Superior temporal gyrus (tissue), 1 donor: ENCODE data around the gene RIOX2.

Source experiments
- DNase-seq: peaks from one replicate; pipeline ENCODE4 v3.0.0-alpha.2; 2016; ENCODE audit errors: extremely low spot score

RIOX2 gene

DNA sequence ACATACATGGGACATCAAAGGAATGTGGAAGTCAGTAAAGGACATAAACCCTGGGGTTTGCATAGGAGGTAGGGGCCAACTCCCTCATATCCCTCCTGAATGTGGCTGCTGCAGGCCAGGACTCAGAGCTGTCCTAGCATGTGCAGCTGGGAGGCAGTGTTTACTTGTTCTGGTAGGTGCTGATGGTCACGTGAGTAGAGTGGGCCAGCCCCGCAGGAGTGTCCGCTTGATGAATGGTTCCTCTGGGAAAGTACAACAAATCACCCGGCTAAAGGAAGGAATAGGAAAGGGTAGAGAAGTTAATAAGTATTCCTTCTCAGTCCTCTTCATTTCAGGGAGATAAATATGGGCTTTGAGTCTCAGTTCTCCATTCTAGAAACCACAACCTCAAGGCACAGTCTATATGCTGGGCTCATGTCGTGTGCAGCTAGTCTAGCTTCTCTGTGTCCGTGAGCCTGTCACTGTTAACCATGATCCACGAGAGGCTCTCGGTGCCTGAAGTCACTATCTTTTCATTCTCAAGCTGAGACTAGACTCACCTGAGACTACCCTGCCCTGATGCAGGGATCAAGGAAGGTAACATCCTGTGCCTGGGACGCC, 17.9 kb downstream of the RIOX2 start:
- no peak for DNase-seq

DNA sequence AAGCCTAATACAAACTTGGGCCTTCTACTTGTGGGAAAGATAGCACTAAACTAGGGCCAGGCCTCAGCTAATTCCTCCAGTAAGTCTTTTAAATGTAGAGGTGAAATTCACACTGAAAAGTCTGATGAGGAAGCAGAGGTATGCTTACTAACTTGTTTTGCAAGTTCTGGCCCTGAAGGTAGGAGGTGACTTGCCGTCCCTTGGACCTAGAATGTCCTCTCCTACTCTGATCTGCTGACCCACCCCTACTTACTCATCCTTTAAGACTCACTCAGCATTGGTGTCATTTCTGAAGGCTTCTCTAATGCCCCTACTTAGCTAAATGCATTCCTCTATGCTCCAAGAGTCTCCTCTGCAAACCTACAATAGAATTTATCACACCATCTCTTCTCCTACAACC, 19.4 kb downstream of the RIOX2 start:
- no peak for DNase-seq

DNA sequence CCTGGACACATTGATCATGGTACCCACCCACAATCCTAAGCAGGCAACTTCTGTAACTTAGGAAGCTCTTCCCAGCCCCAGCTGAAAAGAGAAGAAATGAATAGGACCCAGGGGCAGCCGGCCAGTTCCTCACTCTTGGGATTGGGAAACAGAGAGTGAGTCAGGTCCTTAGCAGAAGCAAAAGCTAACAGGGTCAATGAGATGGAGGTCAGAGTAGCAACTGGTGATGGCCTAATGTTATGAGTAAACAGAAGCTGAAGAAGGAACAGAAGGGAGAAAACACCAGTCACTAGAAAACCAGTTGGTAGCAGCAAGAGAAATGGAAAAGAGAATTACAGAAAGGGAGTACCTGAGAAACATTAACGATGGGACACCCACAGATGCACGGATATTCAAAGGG, 20.0 kb downstream of the RIOX2 start:
- DNase-seq: no peak

DNA sequence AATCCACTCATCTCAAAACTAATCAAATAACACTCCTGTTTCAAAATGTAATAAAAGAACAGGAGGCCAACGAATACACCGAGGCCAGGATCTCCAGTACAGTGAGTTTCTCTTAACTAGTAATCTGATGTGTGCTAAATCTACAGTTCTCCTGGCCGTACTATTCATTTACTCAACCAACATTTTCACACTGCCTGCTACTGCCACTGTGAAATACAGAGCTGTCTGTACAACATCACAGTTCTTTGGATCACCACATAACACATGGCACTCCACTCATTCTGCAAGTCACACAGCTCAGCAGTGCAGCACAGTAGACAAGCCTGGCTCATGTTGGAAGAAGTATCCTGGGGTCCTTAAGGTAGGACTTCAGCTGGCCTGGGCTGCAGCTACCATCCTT, 21.9 kb downstream of the RIOX2 start:
- DNase-seq: no peak

DNA sequence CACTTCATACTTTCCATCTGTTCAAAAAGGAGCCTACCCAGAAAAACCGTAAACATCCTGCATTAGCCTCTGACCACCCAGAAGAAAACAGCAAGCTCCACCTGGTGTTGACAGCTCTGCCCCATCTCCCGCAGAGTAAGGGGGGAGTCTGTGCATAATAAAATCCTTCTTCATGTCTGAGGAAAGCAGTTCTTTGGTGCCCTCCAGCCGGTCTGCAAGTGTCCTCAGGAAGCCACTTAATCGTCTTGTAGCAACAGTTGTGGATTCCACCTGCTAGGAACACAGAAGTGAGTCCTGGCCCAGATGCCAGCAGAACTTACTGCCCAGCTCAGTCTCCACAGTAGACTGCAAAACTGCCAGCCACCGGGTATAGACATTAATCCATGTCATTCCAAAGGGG, 22.5 kb downstream of the RIOX2 start:
- no peak for DNase-seq

DNA sequence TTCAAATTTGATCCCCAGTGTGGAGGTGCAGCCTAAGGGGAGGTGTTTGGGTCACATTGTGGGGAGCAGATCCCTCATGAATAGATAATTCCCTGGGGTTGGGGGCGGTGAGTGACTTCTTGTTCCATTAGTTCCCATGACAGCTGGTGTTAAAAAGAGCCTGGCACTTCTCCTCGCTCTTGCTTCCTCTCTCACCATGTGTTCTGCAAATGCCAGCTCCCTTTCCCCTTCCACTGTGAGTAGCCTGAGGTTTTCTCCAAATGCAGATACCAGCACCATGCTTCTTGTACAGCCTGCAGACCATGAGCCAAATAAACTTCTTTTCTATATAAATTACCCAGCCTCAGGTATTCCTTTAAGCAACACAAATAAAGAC, 23.1 kb downstream of the RIOX2 start:
- no peak for DNase-seq

DNA sequence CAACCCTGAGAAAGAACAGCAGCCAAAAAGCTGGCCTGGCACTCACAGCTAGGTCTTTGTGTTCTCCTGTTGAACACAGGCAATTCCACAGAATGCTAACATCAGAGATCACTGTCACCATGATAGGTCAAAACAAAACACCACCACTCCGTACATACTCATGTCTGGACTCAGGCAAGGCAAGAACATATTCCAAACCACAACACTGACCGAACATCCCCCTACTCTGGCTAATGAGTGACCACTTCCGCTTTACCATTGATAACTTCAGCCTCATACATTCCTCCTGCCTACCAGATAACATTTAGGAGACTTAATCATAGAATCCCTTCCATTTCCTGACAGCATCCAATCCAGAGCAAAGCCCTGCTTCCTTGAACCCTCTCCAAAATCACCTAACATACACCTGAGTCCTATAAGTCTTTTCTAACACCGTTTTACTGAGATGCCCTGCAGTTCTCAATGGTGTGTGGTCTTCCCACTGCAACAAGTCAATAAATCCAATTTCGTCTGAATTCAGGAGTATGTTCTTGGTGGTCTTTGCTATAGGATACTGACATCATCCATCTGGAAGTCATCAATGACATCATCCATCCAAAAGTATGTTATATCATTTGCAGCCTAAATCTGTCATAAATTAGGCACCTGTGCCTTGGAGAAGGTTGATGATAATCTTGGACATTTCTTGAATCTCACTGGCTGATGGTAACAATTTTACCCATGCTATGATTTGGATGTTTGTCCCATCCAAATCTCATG, 23.7 kb downstream of the RIOX2 start:
- no peak for DNase-seq

DNA sequence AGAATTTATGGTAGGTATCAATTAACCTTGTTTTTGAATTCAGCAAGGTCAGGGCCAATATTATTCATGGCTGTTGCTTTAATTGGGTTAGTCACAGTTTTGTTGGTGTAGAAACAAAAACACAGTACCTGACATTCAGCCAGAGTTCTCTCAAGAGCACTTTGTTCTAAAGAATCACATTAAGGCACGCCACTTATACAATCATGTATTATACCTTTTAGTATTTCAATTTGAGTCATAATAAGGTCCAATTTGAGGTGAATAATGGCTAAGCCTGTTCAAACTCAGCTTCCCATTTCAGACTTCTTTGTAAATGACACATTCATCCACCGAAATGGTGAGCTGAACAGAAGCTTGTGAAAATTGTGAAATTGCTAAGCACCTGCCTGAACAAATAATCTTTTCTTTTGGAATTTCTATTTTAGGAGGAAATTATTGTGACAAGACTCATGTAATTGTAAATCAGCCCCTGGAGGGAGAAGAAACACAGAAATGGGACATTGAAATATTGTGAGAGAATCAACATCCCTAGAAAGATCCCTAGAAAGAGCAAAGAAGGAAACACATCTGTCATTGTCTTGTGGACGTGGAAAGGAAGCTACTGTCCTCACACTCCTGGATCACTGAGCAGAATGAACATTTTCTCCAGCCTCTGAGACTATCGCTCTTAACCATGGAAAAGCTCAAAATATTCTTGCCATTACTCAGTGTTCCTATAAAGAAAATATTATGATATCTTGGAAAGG, 29.3 kb downstream of the RIOX2 start:
- DNase-seq: no peak

DNA sequence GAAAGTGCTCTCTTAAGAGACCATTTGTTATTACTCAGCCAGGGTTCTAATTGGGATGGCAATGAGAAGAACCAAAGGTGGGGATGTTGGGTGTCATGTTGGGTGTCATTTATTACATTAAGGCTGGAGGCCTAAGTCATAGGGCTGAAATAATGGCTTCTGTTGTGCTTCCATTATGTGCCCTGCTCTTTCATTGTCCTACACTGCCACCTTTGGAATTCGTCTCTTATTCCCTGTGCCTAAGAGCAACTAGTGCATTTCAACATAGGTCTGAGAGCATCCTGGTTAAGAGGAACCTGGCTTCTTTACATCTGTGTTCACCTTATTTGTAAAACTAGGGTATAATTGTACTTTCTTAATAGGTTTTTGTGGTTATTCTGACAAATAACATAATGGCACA, 32.2 kb downstream of the RIOX2 start:
- DNase-seq: no peak

DNA sequence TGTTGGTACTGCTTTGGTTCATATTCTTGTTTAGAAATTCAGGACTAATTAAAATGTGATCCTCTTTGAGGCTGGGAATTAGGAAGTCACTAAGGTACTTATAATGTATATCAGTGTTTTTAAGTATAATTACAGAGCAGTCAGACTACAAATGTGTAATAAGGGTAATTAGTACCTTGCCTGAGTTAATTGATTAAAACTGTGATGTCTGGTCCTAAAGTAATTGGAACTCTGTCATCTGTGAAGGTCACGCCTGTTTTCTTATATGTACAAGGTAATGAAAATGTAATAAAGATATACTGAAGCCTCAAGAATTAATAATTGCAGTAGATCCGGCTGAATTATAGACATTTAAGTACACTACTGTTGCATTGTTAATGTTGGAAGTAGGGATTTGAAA, 32.8 kb downstream of the RIOX2 start:
- DNase-seq: no peak

DNA sequence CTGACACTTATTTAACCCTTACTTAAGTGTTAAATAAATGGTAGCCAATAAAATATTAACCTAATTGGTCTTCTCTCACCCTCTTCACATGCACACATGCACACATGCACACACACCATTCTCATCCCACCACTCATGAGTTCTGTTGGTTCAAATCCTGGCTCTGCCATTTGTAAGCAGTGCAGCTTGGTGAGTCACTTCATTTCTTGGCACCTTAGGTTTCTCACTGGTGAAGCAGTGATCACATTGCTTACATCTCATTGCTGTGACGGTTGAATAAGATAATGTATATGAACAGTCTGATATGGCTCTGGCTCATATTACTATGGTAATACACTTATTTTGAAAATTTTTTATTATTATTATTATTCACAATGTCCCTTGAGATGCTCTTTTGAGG, 33.8 kb downstream of the RIOX2 start:
- DNase-seq: no peak

DNA sequence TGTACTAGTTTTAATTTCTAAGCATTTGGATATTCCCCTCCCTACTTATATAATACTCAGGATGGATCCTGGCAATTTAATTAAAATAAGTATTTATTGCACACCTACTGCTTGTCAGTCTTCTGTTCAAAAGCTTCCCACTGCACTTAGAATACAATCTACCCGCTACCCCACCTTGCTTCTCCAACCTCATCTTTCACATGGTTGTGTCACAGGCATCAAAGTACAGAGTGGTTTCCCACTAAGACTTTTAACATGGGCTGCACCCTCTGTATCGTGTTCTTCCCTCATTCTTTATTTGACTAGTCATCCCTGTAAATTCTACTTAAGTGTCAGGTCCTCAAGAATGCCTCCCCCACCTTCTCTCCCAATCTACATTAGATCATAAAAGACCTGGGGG, 35.0 kb downstream of the RIOX2 start:
- no peak for DNase-seq

DNA sequence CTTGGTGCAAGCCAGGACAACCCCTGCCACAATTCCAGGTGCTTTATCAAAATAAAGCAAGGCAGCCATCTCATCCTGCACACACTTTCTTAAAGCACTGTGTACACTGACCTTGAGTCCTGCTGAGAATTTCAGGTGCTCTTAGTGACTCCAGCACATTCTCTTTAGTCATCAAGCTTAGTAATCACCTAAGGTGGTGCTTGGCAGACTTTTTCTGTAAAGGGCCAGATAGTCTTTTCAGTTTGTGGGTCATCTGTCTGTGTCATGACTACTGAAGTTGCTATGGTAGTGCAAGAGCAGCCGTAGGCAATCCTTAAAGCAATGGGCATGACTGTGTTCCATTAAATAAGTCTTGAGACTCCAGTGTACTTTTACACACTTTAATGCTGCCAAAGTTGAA, 36.4 kb downstream of the RIOX2 start:
- DNase-seq: no peak

DNA sequence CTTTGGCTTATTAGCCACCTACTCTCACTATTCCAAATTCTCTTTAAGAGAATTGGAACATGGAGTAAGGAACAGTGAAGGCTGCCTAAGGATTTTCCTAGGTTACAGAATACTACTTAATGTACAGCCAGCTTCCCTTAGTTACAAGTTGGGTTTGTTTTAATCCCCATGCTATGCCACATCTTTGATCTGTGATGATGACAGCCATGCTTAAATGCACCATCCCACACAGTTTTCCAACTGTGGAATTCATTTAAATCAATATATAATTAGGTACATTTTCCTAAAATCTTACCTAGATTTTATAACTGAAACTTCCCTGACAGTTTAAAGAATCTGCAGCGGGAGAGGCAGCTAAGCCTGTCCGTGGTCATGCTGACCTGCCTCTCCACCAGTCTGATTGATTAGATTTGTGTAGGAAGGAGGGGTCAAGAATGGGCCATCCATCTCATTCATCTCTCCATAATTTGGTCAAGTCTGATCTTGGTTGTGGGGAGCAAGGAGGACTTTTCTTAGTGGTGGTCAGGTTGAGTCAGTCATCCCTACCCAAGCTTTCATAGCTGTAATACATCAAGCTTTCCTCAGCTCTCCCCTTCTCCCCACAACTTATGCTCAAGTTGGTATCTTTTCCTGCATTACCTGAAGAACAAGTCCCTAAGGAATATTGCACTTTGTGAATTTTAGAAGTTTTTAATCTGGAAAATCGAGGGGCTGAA, 37.1 kb downstream of the RIOX2 start:
- DNase-seq: no peak

DNA sequence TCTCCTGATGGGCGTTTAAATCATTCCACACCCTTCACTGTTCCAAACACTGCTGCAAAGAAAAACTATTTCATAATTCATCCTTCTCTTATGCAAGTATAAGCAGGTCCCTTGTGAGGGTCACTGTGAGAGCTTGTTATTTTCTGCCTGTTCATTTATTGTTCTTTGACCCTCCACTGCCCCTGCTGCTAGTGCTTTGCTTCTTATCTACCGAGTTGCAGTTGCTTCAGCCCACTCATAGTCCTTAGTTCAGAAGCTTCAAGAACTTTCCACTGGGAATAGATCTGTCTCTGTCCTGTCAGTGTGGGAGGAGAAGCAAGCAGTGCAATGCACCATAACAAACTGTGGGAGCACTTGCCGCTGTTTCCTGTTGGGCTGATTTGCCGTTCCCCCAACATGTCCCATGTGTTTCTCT, 39.8 kb downstream of the RIOX2 start:
- no peak for DNase-seq

DNA sequence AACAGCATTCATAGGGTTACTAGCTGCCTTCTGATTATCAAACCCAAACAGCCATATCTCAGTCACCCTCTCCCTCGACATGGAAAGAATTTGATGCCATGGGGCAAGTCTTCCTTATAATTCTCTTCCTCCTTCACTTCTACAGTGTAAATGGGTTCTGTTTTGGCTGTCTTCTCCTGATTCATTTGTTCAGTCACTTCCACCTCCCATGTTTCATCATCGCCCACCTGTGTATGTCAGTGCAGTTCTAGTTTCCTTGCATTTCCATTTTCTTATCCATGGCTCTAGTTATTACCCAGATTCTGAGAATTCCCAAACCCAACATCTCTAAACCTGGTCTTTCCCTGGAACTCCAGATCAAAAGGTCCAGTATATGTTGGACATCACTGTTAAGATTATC, 41.0 kb downstream of the RIOX2 start:
- no peak for DNase-seq

DNA sequence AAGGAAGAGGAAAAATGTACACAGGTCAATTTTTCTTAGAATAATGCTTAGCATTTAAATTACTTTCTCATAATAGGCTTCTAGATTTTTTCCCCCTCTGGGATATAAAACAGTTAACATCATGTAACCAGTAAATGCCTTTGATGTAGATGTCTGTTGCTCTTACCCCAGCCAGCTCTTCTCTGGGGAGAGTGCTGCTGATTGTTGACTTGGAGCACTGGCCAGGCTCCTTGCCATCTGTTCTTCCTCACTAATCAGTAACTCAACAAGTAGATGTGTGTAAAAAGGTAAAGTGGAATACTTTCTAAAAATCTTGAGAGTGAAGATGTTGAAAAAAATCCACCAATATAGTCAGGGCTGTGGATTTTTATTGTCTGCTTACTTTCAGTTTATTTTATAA, 42.2 kb downstream of the RIOX2 start:
- DNase-seq: no peak

DNA sequence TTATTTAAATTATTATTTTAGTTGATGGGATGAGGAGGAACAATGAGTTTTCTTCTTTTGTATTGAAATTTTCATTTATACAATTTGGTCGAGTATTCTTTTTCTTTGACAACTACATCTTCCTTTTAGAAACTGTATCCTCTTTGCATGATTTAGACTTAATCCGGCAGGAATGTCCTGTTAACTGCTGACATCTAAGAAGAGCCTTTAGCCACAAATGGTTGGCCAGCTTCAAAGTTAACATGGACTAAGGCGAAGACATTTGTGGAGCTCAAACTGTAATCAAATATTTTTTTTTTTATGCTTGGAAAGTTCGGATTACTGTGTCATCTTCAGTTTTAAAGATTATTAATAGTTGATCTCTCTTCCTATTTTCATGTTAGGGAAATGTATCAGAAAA, 43.2 kb downstream of the RIOX2 start:
- DNase-seq: no peak

DNA sequence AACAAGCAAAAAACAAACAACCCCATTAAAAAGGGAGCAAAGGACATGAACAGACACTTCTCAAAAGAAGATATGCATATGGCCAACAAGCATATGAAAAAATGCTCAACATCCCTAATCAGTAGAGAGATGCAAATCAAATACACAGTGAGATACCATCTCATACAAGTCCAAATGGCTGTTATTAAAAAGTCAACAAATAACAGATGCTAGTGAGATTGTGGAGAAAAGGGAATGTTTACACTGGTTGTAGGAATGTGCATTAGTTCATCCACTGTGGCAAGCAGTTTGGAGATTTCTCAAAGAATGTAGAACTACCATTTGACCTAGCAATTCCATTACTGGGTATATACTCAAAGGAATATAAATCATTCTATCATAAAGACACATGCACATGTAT, 44.5 kb downstream of the RIOX2 start:
- no peak for DNase-seq

DNA sequence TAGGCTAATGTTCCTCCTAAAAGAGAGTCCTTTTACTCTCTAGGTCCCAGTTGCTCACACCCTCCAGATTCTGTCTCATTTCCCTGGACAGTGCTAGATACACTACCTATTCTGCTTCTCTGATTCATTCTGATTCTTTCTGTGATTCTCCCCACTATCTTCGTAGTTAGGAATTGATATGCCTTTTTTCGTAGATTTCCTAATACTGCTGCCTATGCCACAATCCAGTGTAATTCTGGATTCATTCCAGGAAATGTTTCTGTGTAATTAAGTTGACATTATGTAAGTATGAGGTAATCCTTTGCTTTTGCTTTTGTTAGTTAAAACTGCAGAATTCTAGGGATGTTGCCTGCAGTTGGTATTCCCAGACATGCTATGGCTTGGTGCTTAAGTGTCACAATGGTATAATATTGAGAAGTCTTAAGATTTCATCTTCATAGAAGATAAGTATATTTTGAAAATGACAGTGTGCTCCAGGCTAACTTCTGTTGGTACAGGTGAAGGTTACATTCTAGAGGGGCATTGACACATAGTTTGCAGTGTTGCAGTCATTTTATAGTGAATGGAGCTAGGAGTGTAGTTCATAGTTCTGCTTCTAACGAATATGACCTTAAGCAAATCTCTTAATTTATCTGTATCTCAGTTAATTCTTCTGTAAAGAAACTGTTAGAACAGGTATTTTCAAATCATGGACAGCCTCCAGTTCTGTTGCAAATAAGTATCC, 54.3 kb downstream of the RIOX2 start:
- no peak for DNase-seq

DNA sequence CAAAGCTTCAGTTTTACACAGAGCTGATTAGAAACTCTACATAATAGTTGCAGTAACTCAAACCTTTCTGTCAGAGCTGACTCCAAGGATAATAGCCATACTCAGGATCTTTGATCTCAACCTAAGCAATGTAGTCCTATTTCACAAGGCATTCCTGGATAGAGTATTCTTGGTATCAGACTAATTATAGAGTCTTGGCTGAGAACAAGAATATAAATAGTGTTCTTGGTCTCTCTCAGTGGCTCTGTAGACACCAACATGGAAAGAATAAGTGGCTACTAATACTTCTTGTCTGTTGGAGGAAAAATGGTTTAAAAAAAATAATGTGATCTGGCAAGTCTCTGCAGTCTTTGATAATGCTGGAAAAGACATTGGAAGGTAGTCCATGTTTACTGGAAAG, 55.7 kb downstream of the RIOX2 start:
- DNase-seq: no peak

DNA sequence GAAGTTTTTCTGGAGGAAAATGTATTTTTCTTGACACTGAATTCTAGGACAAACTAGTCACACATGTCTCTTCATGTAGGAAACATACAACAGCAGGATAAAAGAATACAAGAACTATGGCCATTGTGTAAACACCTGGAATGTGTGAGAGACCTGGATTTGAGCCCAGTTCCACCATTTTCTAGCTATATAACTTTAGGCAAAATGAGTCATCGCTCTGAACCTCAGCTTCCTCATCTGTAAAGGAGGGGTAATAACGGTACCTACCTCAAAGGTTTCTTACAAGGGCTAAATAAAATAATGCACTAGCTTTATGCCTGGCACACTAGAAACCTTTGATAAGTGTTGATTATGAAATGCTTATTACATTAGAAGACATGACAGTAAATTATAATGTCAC, 57.8 kb downstream of the RIOX2 start:
- DNase-seq: no peak
